Adrenal gland (tissue), 12 donors: ENCODE measurements around the gene SH3BP4. TPM values are rescaled to one million over a fixed set of nuclear protein-coding genes. Genes with fewer than 3 reads are reported as not detected.

Experiments used
- DNase-seq, 7 donors: peaks; one replicate each; pipeline ENCODE4 v3.0.0-alpha.2; 2019 to 2020
- H3K27ac ChIP-seq, 5 donors: fragments of 200-600 bp; sonication (generic) in 4 of 5; 1 replicate in 3 of 5; 2 replicates in 2 of 5; pipeline versions ENCODE4 v1.5.1 to v1.8.0; 2016 to 2020; ENCODE audit warnings: mild to moderate bottlenecking in 1 of 5
- H3K27me3 ChIP-seq: fragments of 200-600 bp; 2 replicates; pipeline ENCODE4 v1.8.0; 2021
- H3K36me3 ChIP-seq, 2 donors: fragments of 200-600 bp; replicated peaks in 1 of 2; 1 replicate in 1 of 2; 2 replicates in 1 of 2; pipeline versions ENCODE4 v1.5.1 to v1.8.0; 2018 to 2022
- H3K4me1 ChIP-seq, 2 donors: fragments of 200-600 bp; replicated peaks in 1 of 2; 1 replicate in 1 of 2; 2 replicates in 1 of 2; pipeline versions ENCODE4 v1.5.1 to v1.8.0; 2018 to 2021
- H3K4me3 ChIP-seq, 4 donors: fragments of 200-600 bp; sonication (generic) in 3 of 4; one replicate each; pipeline ENCODE4 v1.5.1; 2016 to 2018
- H3K9me3 ChIP-seq, 3 donors: fragments of 200-600 bp; sonication (generic) in 1 of 3; replicated peaks in 1 of 3; 1 replicate in 2 of 3; 2 replicates in 1 of 3; pipeline versions ENCODE4 v1.5.1 to v1.8.0; 2016 to 2021
- POLR2A ChIP-seq, 2 donors: fragments of 450-650 bp; IDR thresholded peaks; one replicate each; pipeline ENCODE4 v1.6.1; 2017; ENCODE audit warnings: antibody characterized with exemption in 2 of 2, mild to moderate bottlenecking in 2 of 2, moderate library complexity in 1 of 2
- WGBS, 4 donors: extraction: QIAGEN DNeasy Blood & Tissue Kit in 2 of 4; methylation state at CpG; one replicate each; pipeline versions ENCODE4 v1.1.5 to v1.1.7; 2013 to 2017; 5-methylcytosine and 5-hydroxymethylcytosine counted together
- intact Hi-C, 2 donors: fragments of 100-400 bp; cut with DNase I; formaldehyde crosslinking; loops; one replicate each; pipeline versions ENCODE4 v1.14.1 to v1.15.0; 2022 to 2023
- polyA plus RNA-seq, 3 donors: library from polyadenylated mRNA; stranded (reverse); fragments of 200-250 nt in 2 of 3; fragments of 350-450 nt in 1 of 3; fragmentation: Illumina TruSeq in 1 of 3; extraction: RNeasy Lipid Tissue Mini Kit (QIAGEN cat#74804) in 1 of 3; gene quantifications; one replicate each; pipeline ENCODE4 v1.2.3, GENCODE V29; 2013 to 2014
- total RNA-seq, 9 donors: library from RNA; depleted of rRNA in 4 of 9; stranded (reverse); fragments of >200 nt in 4 of 9; fragments of 120-200 nt in 1 of 9; fragmentation: NEBNext Ultra II Directional in 1 of 9; extraction: Animal tissue kit (Norgen Biotek cat#: 25700) in 1 of 9; gene quantifications; one replicate each; pipeline versions ENCODE4 v1.1.0 to v1.2.4, GENCODE V29; 2013 to 2023
- TF ChIP-seq, protein P1 (sequence below), 6 experiments: fragments of 450-650 bp in 4 of 6; fragments of 200-600 bp in 2 of 6; sonication (generic) in 1 of 6; IDR thresholded peaks; 1 replicate in 5 of 6; 2 replicates in 1 of 6; pipeline versions ENCODE4 v1.5.1 to v1.8.0; 2016 to 2021; ENCODE audit warnings: antibody characterized with exemption in 6 of 6, mild to moderate bottlenecking in 2 of 6, moderate library complexity in 1 of 6
- donor health status: healthy with polysubstance abuse.
- donor health status: Bipolar disorder and iron deficiency.
- donor health status: DM: yes; HTN: yes; CAD: no.
- donor health status: DM: no; HTN: no; CAD: no.
- donor health status: DM: no; HTN: no; CAD: no.
- donor health status: DM: yes; HTN: yes; CAD: no.

SH3BP4 gene
- total and polyA plus RNA-seq, 12 donors = 5.1 to 26.9 (median 19.9) TPM

DNA sequence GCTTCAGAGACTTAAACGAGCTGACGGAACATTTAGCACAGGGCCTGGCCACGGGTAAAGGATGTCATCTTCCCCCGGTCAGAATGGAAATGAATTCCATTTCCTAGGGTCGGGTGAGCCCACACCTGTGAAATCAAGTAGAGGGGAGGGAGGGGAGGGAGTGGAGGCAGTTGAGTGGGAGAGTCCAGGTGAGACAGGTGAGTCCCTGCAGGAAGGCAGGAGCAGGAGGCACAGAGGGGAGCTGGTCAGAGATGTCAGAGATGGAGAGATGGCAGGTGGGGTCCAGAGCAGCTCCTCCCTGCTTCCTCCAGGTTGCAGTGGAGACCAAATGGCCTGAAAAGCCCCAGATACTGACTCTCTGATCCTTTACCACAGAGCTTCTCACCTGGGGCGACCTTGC lies 55.2 kb downstream of the SH3BP4 start:
- Histone ChIP-seq H3K36me3 (no peaks in the 10 kb centered on the region), H3K27me3 (no peaks in the 10 kb centered on the region), H3K9me3 (no peaks in the 10 kb centered on the region), H3K4me3 (no peak overlapping the region), H3K4me1 (peaks cover 0 to 4% of the 10 kb centered on the region in 2 donors), H3K27ac (no peak overlapping the region)
- TF ChIP-seq, protein P1, sequence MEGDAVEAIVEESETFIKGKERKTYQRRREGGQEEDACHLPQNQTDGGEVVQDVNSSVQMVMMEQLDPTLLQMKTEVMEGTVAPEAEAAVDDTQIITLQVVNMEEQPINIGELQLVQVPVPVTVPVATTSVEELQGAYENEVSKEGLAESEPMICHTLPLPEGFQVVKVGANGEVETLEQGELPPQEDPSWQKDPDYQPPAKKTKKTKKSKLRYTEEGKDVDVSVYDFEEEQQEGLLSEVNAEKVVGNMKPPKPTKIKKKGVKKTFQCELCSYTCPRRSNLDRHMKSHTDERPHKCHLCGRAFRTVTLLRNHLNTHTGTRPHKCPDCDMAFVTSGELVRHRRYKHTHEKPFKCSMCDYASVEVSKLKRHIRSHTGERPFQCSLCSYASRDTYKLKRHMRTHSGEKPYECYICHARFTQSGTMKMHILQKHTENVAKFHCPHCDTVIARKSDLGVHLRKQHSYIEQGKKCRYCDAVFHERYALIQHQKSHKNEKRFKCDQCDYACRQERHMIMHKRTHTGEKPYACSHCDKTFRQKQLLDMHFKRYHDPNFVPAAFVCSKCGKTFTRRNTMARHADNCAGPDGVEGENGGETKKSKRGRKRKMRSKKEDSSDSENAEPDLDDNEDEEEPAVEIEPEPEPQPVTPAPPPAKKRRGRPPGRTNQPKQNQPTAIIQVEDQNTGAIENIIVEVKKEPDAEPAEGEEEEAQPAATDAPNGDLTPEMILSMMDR (IDR thresholded peaks at IDR 0.05) = no peak
- TF ChIP-seq POLR2A (IDR thresholded peaks at IDR 0.05) = no peak
- DNase-seq = no peak
- intact Hi-C loops = no loop called here
- 91 to 99% (median 95%) methylated on average over 6 of the region's 6 CpGs for WGBS, 4 donors

DNA sequence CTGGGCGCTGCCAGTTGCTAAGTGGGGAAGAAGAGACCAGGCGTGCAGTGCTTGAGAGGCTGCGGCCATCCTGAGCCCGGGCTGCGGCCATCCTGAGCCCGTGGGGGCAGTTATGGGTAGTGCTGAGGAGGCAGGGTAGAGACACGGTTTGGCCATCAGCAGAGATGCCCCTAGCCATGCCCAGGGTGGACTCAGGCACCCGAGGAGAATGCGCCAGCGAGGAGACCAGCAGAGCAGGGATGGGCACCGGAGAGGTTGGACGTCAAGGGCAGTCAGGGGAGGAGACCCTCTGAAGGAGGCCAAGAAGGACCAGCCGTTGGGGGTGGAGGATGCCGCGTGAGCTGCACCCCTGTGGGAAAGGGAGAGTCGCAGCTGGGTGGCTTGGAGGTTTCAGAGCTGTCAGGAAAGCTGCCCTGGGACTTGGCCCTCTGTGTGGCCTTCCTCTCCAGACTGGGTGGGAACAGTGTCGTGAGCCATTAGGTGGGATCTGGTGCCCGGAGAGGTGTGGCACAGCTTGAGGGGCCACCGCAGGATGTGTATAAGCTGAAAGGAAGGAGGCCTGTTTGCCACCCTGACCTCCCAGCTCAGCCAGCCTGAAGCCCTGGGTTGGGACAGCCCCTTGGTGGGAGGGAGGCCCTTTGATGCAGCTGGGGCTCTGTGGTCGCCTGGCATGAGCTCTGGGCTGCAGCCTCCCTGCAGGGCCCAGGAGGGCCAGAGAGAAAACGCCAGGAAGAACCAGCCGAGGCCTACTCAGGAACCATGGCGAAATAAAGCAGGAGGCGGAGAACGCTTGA lies 56.0 kb downstream of the SH3BP4 start:
- no peak overlapping the region for H3K4me3 ChIP-seq
- no peak for TF ChIP-seq POLR2A (IDR thresholded peaks at IDR 0.05)
- TF ChIP-seq, protein P1 (IDR thresholded peaks at IDR 0.05) = no peak
- H3K36me3 ChIP-seq = no peaks in the 10 kb centered on the region
- intact Hi-C loops = no loop called here
- H3K27ac ChIP-seq = no peak overlapping the region
- DNase-seq = no peak
- 93 to 97% (median 95%) methylated on average over 24 to 25 of the region's 25 CpGs for WGBS, 4 donors
- no peaks in the 10 kb centered on the region for H3K4me1 ChIP-seq
- no peaks in the 10 kb centered on the region for H3K27me3 ChIP-seq
- H3K9me3 ChIP-seq = no peaks in the 10 kb centered on the region

DNA sequence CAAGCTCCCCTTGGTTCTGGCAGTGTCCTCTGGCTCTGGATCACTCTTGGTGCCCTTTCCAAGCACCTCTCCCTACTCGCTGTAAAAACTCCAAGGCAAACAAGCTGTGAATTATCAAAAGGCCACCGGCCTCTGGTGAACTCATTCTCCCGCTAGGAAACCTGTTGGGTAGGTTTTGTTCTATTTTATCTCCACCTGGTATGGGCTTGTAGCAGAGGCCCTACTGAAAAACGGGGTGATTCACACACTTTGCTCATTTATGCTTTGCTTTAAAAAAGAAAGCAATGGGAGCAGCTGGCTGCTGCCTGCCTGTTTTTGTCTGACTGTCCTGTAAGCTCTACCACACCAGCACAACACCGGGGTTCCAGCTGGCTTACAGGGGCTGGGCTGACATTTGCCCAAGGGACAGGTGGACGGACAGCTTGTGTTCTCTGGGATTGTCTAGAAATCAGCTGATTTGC lies 56.8 kb downstream of the SH3BP4 start:
- Histone ChIP-seq H3K4me3 (no peak overlapping the region), H3K27ac (no peak overlapping the region), H3K4me1 (no peaks in the 10 kb centered on the region), H3K27me3 (no peaks in the 10 kb centered on the region), H3K36me3 (no peaks in the 10 kb centered on the region), H3K9me3 (no peaks in the 10 kb centered on the region)
- intact Hi-C loops = no loop called here
- TF ChIP-seq POLR2A (IDR thresholded peaks at IDR 0.05) = no peak
- TF ChIP-seq, protein P1 (IDR thresholded peaks at IDR 0.05) = no peak
- WGBS, 4 donors = 79 to 94% (median 89%) methylated on average over 6 of the region's 6 CpGs
- DNase-seq = no peak

DNA sequence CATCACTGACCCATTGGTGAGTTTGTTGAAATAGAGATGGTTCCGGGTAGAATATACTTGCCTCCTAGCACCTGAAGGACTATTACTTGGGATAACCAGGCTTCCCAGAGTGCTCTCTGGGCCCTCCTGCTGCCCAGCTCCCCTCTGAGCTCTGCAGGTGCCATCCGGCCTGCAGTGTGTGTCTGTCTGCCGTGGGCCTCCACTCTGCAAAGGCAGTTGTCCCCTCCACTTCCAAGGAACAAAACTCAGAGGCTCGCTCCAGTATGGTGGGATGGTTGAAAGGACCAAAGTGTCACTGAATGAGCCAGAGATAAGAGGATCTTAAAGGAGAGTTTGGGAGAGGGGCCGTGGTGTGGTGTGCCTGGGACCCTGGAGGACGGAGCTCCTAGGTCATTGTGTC lies 57.3 kb downstream of the SH3BP4 start:
- no peak for TF ChIP-seq POLR2A (IDR thresholded peaks at IDR 0.05)
- TF ChIP-seq, protein P1 (IDR thresholded peaks at IDR 0.05) = no peak
- H3K9me3 ChIP-seq = no peaks in the 10 kb centered on the region
- no peak overlapping the region for H3K27ac ChIP-seq
- H3K27me3 ChIP-seq = no peaks in the 10 kb centered on the region
- DNase-seq = no peak
- no peaks in the 10 kb centered on the region for H3K4me1 ChIP-seq
- 94 to 98% (median 97%) methylated on average over 5 to 6 of the region's 6 CpGs for WGBS, 4 donors
- no peak overlapping the region for H3K4me3 ChIP-seq
- intact Hi-C loops = no loop called here
- H3K36me3 ChIP-seq = no peaks in the 10 kb centered on the region
